Bone marrow (tissue), 2 donors: Measurements from ENCODE around the gene OPN1SW.

Experiments
- DNase-seq, 2 donors: peaks; one replicate each; lab custom pipeline; 2025; lab: John Stamatoyannopoulos, UW

OPN1SW gene

DNA sequence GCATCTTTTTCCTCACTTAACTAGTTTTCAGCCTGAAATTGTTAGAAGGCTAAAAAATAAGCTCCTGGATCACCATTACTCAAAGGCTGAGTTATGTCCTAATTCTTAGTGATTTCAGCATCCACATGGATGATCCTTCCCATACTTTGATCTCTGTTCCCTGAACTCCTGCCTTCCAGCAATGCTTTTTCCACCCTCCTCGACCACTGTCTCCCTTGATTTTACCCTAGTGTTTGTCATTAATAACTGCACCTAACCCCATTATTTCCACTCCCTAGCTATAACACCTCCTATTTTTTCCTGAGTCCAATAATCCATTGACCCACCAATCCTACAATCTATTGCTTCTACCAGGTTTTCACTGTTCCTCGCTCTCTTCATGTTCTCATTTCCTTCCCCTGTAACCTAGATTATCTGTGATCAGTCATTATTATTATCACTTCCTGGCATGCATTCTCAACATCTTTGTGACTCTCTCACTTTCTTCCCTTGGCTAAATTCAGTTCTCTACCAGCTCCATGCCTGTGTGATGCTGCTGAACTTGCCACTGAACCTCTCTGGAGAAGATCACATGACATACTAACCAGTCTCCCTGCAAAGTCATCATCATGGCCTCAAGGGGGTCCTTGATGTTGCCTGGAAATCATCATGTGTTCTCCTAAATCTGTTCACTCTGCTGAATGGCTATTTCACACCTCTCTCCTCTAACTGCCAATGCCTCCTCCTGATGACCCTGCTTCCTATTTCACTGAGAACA lies 42.9 kb downstream of the OPN1SW start:
- no peak for DNase-seq

DNA sequence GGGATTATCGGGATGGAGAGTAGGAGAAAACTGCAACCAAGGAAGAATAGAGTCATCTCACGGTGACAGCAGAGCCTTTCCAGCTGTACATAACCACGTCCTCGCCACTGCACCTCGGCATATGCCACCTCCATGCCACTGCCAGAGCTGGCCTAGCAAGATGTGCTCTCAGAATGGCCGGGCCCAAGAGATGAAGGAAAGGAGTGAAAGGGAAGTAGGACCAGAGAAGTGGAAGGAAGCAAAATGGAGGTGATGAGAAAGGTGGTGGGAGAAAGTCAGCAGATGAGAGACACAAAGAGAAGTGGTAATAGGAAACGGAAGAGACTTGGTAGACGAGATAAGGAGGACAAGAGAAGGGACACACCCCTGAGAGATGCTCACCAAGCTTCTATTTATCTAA lies 44.4 kb downstream of the OPN1SW start:
- no peak for DNase-seq

DNA sequence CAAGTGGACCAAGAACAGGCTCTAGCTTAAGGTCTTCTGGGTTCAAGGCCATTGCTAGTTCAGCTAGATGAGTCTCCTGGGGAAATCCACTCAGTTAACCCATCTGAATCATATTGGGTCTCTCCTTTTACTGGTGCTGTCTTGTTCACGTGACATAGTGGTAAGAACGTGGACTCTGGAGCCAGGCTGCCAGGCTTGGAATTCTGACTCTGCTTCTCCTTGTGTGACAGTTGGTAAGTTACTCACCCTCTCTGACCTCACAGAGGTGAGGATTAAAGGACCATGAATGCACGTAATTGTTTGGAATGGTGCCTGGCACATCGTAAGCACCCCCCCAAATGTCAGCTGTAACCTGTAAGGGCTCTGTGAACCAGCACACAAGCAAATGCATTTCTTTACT lies 46.1 kb downstream of the OPN1SW start:
- DNase-seq: no peak

DNA sequence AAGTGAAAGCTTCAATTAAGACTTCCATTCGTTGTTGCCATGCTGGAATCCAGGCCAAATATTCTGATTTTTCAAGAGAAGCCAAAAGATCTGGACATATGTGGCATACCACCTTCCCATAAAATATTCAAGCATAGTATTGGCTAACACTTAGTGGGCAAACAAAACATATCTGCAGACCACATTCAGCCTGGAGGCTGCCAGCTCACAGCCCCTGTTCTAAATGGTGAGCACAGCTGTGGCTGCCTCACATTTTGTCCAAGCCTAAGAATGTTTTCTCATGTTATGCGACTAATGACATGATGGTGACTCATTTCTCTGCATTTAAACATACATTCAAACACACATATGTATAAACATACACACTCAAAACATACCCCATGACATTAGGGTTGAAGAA lies 47.0 kb downstream of the OPN1SW start:
- no peak for DNase-seq

DNA sequence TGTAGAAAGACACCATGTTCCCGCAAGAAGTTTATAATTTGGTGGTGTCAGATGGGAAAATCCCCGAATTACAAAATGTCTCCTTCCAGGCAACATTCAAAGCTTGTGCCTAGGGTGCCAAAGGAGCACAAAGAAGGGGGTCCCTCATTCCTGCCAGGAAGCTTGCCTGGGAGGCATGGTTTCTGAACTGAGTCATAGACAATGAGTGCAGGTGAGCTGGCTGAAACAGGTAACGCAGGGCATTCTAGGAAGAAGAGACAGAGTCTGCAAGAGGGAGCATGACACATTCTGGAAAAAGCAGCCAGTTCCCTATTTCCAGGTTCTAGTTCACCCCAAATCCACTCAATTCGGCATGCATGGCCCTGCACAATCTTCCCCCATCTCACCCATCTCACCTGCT lies 48.4 kb downstream of the OPN1SW start:
- DNase-seq: no peak

DNA sequence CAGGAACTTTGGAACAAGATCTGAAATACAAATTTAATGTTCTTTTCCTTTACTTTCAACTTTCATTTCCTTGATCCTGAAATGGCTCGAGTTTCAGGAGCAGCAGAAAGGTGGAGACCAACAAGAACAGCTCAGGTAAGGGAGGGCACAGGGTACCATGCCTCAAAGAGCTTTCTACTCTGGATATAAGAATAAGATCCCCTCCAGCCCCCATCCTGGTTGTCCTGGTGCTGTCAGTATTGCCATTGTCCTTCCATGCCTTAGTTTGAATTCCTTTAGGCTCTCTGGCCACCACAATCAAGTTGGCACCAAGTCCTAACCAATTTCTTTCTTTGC lies 48.9 kb downstream of the OPN1SW start:
- DNase-seq: no peak

DNA sequence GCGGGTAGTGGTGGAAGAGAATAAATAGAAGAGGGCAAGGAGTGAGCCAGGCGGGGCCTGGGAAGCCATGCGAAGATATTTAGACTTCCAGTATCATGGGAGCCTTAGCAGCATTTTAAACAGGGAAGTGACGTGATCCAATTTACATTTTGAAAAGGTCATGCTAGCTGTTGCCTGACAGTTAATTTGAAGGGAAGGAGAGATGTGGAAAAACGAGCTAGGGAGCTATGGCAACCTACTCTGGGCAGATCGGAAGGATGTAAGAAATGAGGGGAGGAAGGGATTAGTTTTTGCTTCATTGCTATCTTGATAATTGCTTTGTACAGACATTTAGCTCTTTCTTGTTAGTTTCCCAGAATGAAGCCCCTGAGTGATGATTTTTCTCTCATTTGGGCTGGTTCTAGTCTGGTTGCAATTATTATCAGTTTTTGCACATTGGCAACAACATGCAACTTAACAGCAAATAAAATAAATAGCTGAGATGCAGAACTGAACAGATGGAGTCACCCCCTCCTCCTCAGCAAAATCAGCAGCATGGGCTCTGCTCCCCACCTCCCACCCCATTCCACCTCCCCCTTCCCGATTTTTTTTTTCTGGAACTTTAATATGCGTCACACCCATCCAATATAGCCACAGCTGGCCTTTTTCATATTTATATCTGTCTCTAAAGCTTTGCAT lies 49.4 kb downstream of the OPN1SW start:
- no peak for DNase-seq

DNA sequence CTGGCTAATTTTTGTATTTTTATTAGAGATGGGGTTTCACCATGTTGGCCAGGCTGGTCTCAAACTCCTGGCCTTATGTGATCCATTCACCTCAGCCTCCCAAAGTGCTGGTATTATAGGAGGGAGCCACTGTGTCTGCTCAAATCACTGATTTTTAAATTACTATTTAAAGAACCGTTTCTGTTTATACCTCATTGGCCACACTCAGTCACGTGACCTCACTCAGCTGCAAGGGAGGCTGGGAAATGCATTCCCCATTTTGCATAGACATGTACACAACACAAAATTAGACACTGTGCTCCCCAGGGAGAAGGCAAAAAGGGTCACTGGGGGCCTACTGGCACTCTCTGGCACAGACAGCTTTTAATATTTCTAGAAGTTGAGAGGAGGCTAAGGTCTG lies 50.1 kb downstream of the OPN1SW start:
- DNase-seq: no peak

DNA sequence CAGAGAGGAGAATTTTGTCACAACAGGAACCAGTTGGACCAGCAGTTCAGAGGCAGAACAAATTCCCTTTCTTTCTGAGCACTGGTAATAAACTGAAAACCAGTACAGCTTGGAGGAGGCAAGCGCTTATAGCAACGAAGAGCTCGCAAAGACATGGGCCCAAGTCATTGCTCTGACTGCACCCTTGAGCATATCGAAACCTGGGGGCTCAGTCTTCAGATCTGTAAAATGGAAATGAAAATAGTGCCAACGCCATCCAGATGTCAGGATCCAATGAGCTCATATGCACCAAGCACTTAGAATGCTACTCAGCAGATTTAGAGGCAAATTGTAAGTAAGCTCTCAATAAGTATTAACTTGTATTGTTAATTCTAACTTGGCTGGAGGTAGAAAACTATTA lies 50.9 kb downstream of the OPN1SW start:
- DNase-seq: no peak
